Activated naive CD8-positive, alpha-beta T cell treated with anti-CD3 and anti-CD28 coated beads, Interleukin-2, amount 50 U/mL, for 24 hours (primary cell): ENCODE measurements around the gene FBRSL1.
A peak's percentile ranks its signal among the peaks of the same experiment; 100 is the strongest.
"Not testable (repeated sequence)": the region's sequence is repeated elsewhere in the genome, so short reads cannot be mapped to it uniquely, and the experiment has no call there.

ENCODE experiments used
- ATAC-seq: fragments of 150-1000 bp; cut with Tn5 transposase; one replicate; pipeline ENCODE4 v1.10.0; 2021
- DNase-seq: peaks from one replicate; pipeline ENCODE4 v3.0.0; 2021
- H3K27ac Mint-ChIP-seq: one replicate; pipeline ENCODE4 v1.8.0; 2021; ENCODE audit warnings: mild to moderate bottlenecking, mixed read lengths
- H3K27me3 Mint-ChIP-seq: one replicate; pipeline ENCODE4 v1.8.0; 2021; ENCODE audit warnings: mixed read lengths
- H3K36me3 Mint-ChIP-seq: one replicate; pipeline ENCODE4 v1.8.0; 2021; ENCODE audit warnings: low read depth, mixed read lengths
- H3K4me1 Mint-ChIP-seq: one replicate; pipeline ENCODE4 v1.8.0; 2021; ENCODE audit warnings: mixed read lengths
- H3K4me3 Mint-ChIP-seq: one replicate; pipeline ENCODE4 v1.8.0; 2021; ENCODE audit warnings: mild to moderate bottlenecking, moderate library complexity, mixed read lengths
- H3K9me3 Mint-ChIP-seq: one replicate; pipeline ENCODE4 v1.8.0; 2021; ENCODE audit warnings: mixed read lengths

The FBRSL1 gene

DNA sequence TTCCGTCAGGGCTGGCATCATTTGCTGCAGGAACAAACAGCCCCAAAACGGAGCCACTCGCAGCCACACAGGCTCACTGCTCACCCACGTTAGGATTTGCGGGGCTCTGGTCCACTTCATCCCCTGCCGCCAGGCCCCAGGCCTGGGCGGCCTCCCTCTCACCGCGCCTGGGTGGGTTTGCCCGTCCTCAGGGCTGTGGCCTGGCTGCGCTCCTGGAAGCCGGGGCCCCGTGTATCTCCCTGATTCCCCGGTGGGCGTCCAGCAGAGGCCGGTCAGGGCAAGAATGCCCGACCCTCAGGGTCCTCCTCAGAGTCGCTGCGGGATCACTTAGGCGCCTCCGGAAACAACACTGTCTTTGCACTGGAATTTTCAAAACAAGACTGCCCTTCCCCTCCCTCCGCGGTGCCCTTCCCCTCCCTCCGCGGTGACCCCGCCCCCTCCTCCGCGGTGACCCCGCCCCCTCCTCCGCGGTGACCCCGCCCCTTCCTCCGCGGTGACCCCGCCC lies 15.7 kb upstream of the FBRSL1 start:
- Mint-ChIP-seq H3K9me3 (no peaks in the 10 kb centered on the region), H3K27ac (no peak overlapping the region), H3K27me3 (peaks cover 2% of the 10 kb centered on the region), H3K4me3 (peak overlapping the region; percentile 75), H3K4me1 (peaks cover 46% of the 10 kb centered on the region), H3K36me3 (no peaks in the 10 kb centered on the region)
- DNase-seq: no peak
- ATAC-seq: peak; percentile 15

DNA sequence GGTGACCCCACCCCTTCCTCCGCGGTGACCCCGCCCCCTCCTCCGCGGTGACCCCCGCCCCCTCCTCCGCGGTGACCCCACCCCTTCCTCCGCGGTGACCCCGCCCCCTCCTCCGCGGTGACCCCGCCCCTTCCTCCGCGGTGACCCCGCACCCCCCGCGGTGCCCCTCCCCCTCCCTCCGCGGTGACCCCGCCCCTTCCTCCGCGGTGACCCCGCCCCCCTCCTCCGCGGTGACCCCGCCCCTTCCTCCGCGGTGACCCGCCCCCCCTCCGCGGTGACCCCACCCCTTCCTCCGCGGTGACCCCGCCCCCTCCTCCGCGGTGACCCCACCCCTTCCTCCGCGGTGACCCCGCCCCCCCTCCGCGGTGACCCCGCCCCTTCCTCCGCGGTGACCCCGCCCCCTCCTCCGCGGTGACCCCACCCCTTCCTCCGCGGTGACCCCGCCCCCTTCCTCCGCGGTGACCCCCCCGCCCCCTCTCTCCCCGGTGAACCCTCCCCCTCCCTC lies 15.1 kb upstream of the FBRSL1 start:
- not testable (repeated sequence) for H3K27me3 Mint-ChIP-seq, H3K4me3 Mint-ChIP-seq, H3K9me3 Mint-ChIP-seq, DNase-seq, H3K27ac Mint-ChIP-seq, ATAC-seq, H3K36me3 Mint-ChIP-seq
- H3K4me1 Mint-ChIP-seq: peaks cover 40% of the 10 kb centered on the region

DNA sequence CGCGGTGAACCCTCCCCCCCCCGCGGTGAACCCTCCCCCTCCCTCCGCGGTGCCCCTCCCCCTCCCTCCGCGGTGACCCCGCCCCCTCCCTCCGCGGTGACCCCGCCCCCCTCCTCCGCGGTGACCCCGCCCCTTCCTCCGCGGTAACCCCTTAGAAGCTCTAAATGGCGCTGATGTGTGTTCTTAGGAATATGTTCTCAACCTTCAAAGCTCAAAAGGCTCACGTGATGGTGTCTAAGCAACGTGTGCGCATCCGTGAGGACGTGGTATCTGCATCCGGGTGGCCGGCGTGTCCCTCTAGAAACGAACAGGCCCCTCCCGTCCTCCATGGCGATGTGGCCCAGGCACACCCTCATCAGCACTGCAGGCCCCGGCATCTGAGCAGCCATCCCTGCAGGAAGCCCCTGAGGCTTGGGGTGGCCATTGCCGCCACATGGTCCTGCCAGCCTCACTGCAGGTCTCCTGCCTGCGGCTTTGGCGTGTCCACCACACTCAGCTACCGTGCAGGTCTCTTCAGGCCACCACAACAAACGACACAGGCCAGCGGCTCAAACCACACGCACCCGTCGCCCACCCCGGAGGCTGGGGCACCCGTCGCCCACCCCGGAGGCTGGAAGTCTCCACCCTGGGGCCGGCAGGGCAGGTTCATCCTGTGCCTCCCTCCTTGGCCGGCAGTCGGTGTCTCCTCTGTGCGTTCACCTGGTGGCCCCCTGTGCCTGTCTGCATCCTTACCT lies 14.5 kb upstream of the FBRSL1 start:
- Mint-ChIP-seq H3K4me1 (peaks cover 36% of the 10 kb centered on the region), H3K9me3 (no peaks in the 10 kb centered on the region), H3K27ac (peak overlapping the region; percentile 75), H3K4me3 (peak overlapping the region; percentile 52), H3K36me3 (no peaks in the 10 kb centered on the region), H3K27me3 (no peaks in the 10 kb centered on the region)
- DNase-seq: no peak
- ATAC-seq: peak; percentile 23

DNA sequence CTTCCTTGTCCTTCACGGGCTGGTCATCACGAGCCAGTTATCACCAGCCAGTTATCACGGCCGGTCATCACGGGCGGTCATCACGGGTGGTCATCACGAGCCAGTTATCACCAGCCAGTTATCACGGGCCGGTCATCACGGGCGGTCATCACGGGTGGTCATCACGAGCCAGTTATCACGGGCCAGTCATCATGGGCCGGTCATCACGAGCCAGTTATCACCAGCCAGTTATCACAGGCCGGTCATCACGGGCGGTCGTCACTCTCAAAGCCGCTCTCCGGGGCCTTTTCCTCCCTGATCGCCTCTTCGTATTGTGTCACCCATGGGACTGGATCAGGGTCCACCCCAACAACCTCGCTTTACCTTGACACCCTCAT lies 13.9 kb upstream of the FBRSL1 start:
- ATAC-seq (no peak), DNase-seq (no peak)
- no peaks in the 10 kb centered on the region for H3K27me3 Mint-ChIP-seq
- peak overlapping the region; percentile 2 for H3K4me3 Mint-ChIP-seq
- peak overlapping the region; percentile 75 for H3K27ac Mint-ChIP-seq
- peaks cover 34% of the 10 kb centered on the region for H3K4me1 Mint-ChIP-seq
- no peaks in the 10 kb centered on the region for H3K9me3 Mint-ChIP-seq
- no peaks in the 10 kb centered on the region for H3K36me3 Mint-ChIP-seq

DNA sequence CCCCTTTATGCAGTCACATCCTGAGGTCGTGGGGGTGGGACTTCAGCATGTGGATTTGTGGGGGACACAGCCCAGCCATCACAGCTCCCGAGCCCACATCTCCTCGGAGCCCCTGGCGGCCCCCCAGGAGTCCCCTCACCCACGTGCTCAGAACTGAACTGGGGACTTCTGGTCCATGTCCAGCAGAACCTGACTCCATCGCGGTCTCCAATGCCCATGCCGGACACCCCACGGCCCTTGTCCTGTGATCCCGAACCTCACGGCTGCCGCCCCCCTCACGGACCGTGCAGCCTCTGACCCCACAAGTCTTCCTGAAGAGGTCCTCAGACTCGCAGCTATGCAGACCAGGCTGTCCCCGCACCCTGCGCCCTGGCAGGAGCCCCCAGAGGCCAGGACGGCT lies 13.5 kb upstream of the FBRSL1 start:
- H3K4me3 Mint-ChIP-seq: peak overlapping the region; percentile 2
- ATAC-seq (no peak), DNase-seq (no peak)
- H3K27me3 Mint-ChIP-seq: no peaks in the 10 kb centered on the region
- H3K9me3 Mint-ChIP-seq: no peaks in the 10 kb centered on the region
- H3K27ac Mint-ChIP-seq: peak overlapping the region; percentile 75
- no peaks in the 10 kb centered on the region for H3K36me3 Mint-ChIP-seq
- H3K4me1 Mint-ChIP-seq: peaks cover 34% of the 10 kb centered on the region

DNA sequence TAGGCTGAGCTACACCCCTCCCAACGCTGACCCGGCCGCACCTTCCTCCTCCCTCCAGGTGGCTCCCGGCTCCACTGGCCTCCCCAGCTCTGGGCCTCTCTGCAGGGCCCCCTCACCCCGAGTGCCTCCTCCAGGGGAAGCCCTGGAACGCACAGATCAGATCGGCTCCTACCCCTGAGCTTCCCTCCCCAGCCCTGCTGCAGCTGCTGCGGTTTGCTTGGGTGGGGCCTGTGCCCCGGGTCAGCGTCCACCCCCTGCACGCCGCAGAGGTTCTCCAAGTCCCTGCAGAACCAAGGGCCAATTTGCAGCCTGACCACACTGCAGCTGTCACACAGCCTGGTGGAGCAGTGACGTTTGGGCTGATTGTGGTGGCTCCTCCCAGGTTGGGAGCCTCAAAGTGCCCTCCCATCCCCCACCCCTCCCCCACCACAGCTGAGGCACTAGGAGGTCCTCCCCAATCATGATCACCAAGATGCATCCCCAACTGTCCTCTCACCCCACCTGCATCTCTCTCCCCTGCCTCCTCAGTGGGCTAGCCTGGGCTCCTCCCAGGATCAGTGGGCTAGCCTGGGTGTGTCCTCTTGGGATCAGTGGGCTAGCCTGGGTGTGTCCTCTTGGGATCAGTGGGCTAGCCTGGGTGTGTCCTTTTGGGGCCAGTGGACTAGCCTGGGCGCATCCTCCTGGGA lies 12.8 kb upstream of the FBRSL1 start:
- Mint-ChIP-seq H3K27ac (no peak overlapping the region), H3K4me3 (no peak overlapping the region)

DNA sequence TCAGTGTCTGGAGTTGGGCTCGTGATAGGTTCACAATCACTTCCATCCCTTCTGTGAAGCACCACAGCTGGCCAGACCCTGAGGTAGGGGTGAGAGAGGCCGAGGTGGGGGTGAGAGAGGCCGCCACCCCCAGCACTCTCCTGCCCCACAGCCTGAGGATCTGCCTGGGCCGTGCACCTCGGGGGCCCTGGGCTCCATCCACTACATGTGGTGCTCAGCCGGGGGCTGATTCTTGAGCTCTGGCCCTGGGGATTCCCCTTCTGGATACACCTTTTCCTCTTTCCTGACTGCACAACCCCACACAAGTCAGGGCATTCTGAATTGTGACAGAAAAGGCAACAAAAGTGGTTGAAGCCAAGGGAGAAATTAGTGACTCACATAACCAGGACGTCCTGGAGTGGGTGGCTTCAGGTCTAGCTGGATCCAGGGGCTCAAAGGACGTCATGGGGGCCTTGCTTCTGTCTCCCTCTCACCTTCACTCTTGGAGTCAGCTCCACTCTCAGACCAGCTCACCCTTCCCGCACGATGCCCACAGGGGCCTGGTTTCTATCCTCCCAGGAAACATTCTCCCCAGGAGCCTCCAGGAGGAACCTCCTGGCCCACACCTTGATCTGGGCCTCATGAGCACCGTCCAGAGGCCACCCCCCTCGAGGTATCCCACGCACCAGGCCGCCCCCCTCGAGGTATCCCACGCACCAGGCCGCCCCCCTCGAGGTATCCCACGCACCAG lies 12.1 kb upstream of the FBRSL1 start:
- Mint-ChIP-seq H3K4me1 (peaks cover 29% of the 10 kb centered on the region), H3K27me3 (no peaks in the 10 kb centered on the region), H3K4me3 (no peak overlapping the region), H3K27ac (no peak overlapping the region), H3K36me3 (no peaks in the 10 kb centered on the region), H3K9me3 (no peaks in the 10 kb centered on the region)
- ATAC-seq (peak; percentile 29), DNase-seq (no peak)

More for the DNA sequence above, 12.8 kb upstream of the FBRSL1 start:
- Mint-ChIP-seq H3K4me1 (peaks cover 31% of the 10 kb centered on the region), H3K27me3 (no peaks in the 10 kb centered on the region), H3K9me3 (no peaks in the 10 kb centered on the region), H3K36me3 (no peaks in the 10 kb centered on the region)
- ATAC-seq: no peak
- DNase-seq: no peak

DNA sequence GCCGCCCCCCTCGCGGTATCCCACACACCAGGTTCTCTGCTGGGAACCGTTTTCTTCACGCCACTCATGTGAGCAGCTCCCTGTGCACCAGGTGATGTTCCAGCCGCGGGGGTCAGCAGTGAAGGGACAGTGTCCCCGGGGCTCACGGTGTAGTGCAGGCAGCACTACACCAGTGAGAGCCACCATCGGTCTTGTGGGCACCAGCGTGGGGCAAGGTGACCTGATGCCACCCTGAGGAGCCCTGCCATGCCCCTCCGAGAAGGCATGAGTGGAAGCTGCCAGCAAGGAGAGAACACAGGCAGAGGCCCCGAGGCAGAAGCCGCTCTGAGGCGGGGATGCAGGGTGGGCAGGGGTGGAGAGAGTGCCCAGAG lies 11.5 kb upstream of the FBRSL1 start:
- DNase-seq (no peak), ATAC-seq (no peak)
- H3K4me3 Mint-ChIP-seq: no peak overlapping the region
- no peaks in the 10 kb centered on the region for H3K9me3 Mint-ChIP-seq
- H3K36me3 Mint-ChIP-seq: no peaks in the 10 kb centered on the region
- no peak overlapping the region for H3K27ac Mint-ChIP-seq
- H3K4me1 Mint-ChIP-seq: peaks cover 29% of the 10 kb centered on the region
- H3K27me3 Mint-ChIP-seq: no peaks in the 10 kb centered on the region

DNA sequence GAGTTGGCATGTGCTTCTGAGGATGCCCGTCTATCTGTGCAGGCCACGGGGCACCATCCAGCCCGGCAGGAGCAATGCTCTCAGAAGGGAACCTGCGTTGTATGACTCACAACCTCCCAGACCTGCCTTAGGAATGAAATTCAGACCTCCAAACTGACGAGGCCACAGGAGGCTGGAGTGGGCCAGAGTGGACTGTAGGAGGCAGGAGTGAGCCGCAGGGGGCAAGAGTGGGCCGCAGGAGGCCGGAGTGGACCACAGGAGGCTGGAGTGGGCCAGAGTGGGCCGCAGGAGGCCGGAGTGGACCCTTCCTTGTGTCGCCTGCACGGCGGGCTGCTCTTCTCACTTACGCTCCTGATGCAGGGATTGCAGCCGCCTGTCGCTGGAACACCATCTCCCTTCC lies 11.1 kb upstream of the FBRSL1 start:
- Mint-ChIP-seq H3K4me3 (no peak overlapping the region), H3K36me3 (no peaks in the 10 kb centered on the region), H3K27ac (no peak overlapping the region), H3K4me1 (peaks cover 29% of the 10 kb centered on the region), H3K27me3 (no peaks in the 10 kb centered on the region), H3K9me3 (no peaks in the 10 kb centered on the region)
- DNase-seq: no peak
- no peak for ATAC-seq

DNA sequence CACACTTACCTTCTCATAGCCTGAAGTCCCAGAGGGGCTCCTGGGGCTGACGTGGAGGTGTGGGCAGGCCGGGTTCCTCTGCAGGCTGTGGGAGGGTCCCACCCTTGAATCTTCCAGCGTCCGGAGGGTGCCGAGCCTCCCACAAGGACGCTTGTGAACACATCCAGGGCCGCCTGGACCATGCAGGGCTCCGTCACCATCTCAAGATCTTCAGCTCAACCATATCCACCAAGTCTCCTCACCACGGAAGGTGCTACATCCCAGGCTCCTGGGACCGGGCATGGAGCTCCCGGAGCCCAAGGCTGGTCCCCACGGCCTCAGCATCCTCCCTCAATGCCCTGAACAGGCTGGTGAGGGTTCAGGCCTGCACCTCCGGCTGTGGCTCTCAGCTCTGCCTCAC lies 10.7 kb upstream of the FBRSL1 start:
- Mint-ChIP-seq H3K4me3 (no peak overlapping the region), H3K9me3 (no peaks in the 10 kb centered on the region), H3K27me3 (no peaks in the 10 kb centered on the region), H3K4me1 (peaks cover 29% of the 10 kb centered on the region), H3K27ac (no peak overlapping the region), H3K36me3 (no peaks in the 10 kb centered on the region)
- ATAC-seq (no peak), DNase-seq (no peak)

DNA sequence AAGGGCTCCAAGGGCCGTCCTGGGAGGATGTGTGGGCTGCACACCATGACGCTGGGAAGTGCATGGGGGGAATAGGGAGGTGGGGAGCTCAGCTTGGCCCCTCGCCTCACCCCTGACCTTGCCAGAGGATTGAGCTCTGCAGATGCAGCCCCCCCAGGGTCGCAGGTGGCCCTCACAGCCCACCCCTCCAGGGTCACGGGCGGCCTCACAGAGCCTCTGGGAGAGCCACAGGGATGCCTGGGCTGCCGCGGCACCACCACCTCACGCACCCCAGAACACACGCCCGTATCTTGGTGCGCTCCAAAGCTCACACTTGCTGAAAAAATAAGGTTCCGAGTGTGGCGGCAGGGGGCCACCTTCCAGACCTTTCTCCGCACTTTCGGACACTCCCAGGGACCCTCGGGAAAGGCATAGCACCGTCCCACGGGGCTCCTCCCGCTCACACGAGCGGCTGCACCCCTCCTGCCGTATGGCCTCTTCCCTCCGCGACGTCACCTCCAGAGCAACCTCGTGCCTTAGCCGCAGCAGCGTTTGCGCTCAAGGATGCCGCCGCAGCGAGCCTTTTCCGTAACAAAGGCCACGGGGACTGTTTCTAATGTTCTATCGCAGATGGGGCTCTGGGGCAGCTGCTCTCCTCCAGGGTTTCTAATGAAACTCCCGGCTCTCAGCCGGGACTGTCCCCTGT lies 9.9 kb upstream of the FBRSL1 start:
- peaks cover 29% of the 10 kb centered on the region for H3K4me1 Mint-ChIP-seq
- ATAC-seq (no peak), DNase-seq (no peak)
- no peaks in the 10 kb centered on the region for H3K36me3 Mint-ChIP-seq
- H3K4me3 Mint-ChIP-seq: no peak overlapping the region
- H3K27ac Mint-ChIP-seq: no peak overlapping the region
- no peaks in the 10 kb centered on the region for H3K9me3 Mint-ChIP-seq
- no peaks in the 10 kb centered on the region for H3K27me3 Mint-ChIP-seq

DNA sequence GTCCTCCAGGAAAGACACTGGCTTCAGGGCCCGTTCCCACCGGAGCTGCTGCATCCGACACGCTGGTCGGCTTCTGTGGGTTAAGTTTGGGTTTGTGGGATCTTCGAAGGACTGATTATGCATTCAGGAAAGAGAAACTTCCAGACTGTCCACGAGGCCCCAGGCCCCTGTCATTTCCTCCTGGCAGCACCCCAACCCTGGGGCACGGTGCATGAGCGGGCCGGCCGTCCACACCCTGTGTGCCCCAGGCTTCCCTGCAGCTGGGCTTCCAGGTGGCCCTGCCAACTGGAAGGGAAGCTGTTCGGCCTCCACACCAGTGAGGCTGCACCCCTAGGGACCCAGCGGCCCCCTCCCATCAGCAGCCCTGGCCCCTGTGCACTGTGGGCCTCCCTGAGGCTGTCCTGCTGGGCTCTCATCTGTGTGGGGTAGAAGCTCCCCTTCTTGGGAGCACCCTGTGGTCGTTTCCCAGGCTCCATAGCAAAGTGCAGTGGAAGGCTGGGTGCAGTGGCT lies 9.3 kb upstream of the FBRSL1 start:
- H3K9me3 Mint-ChIP-seq: no peaks in the 10 kb centered on the region
- peaks cover 26% of the 10 kb centered on the region for H3K4me1 Mint-ChIP-seq
- no peak overlapping the region for H3K27ac Mint-ChIP-seq

DNA sequence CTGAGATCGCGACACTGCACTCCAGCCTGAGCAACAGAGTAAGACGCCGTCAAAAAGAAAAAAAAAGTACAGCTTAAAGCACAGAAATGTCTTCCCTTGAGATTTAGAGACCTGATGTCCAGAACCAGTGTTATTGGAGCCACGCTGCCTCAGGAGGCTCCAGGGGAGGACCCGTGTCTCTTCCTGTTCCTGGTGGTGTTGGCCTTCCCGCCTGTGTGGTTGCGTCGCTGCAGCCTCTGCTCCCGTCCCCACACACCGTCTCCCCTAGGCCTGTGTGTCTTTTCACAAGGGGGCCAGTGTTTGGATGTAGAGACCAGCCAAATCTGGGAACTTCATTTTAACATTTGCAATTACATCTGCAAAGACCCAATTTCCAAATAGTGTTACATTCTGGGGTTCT lies 8.6 kb upstream of the FBRSL1 start:
- Mint-ChIP-seq H3K36me3 (no peaks in the 10 kb centered on the region), H3K27ac (no peak overlapping the region), H3K9me3 (no peaks in the 10 kb centered on the region), H3K27me3 (no peaks in the 10 kb centered on the region), H3K4me3 (no peak overlapping the region), H3K4me1 (peaks cover 24% of the 10 kb centered on the region)
- ATAC-seq (no peak), DNase-seq (no peak)

More for the DNA sequence above, 9.3 kb upstream of the FBRSL1 start:
- ATAC-seq: no peak
- no peak overlapping the region for H3K4me3 Mint-ChIP-seq
- no peaks in the 10 kb centered on the region for H3K36me3 Mint-ChIP-seq
- no peaks in the 10 kb centered on the region for H3K27me3 Mint-ChIP-seq
- DNase-seq: no peak
